Caco-2 (cell line): Measurements from ENCODE around the gene STUB1. TPM values are rescaled to one million over a fixed set of nuclear protein-coding genes. Genes with fewer than 3 reads are reported as not detected.

Source experiments
- Bru-seq: library from RNA; stranded (reverse); fragments of 400-500 nt; gene quantifications from one replicate; lab custom pipeline; 2021; lab: Mats Ljungman, UMichigan
- BruChase-seq, 2 experiments: library from RNA; stranded (reverse); fragments of 400-500 nt; gene quantifications; one replicate each; lab custom pipeline; 2021; lab: Mats Ljungman, UMichigan
- BruUV-seq: library from RNA; stranded (reverse); fragments of 400-500 nt; replicated peaks from 2 replicates; lab custom pipeline; 2021; lab: Mats Ljungman, UMichigan
- CTCF ChIA-PET: fragments of 300-600 bp; sonication (Branson Sonifier 250); formaldehyde crosslinking; loops from one replicate; lab custom pipeline; 2022; ENCODE audit warnings: antibody characterized with exemption; lab: Charles Lee
- POLR2A ChIA-PET: fragments of 300-600 bp; sonication (Branson Sonifier 250); formaldehyde crosslinking; loops from one replicate; lab custom pipeline; 2022; ENCODE audit warnings: antibody characterized with exemption; lab: Charles Lee
- DNase-seq, 2 experiments: peaks; one replicate each; pipeline versions ENCODE4 v3.0.0 to v3.0.0-alpha.2; 2020 to 2022
- H3K27me3 ChIP-seq: replicated peaks from 2 replicates; pipeline ENCODE4 v1.6.0; 2011; ENCODE audit warnings: low read length; ENCODE audit not compliant: control insufficient read depth, insufficient read depth
- H3K36me3 ChIP-seq: 2 replicates; pipeline ENCODE4 v1.5.1; 2011; ENCODE audit warnings: low read length; ENCODE audit not compliant: control insufficient read depth, insufficient read depth
- H3K4me1 ChIP-seq: fragments of 250-450 bp; sonication (Bioruptor Pico); 2 replicates; pipeline ENCODE4 v1.5.1; 2020; ENCODE audit warnings: mild to moderate bottlenecking
- H3K4me3 ChIP-seq: 2 replicates; pipeline ENCODE4 v1.5.1; 2011; ENCODE audit warnings: low read depth, mild to moderate bottlenecking, control low read depth, low read length
- H3K9me3 ChIP-seq: fragments of 250-450 bp; sonication (Bioruptor Pico); 2 replicates; pipeline ENCODE4 v1.5.1; 2020; ENCODE audit warnings: mild to moderate bottlenecking, moderate library complexity
- H3K27ac Mint-ChIP-seq: one replicate; pipeline ENCODE4 v1.8.0; 2022; ENCODE audit warnings: mixed read lengths; ENCODE audit not compliant: unreplicated experiment
- H3K27me3 Mint-ChIP-seq: one replicate; pipeline ENCODE4 v1.8.0; 2022; ENCODE audit warnings: mixed read lengths; ENCODE audit not compliant: insufficient read depth, unreplicated experiment
- H3K36me3 Mint-ChIP-seq: one replicate; pipeline ENCODE4 v1.8.0; 2022; ENCODE audit warnings: mild to moderate bottlenecking, mixed read lengths; ENCODE audit not compliant: insufficient read depth, unreplicated experiment
- H3K4me1 Mint-ChIP-seq: one replicate; pipeline ENCODE4 v1.8.0; 2022; ENCODE audit warnings: low read depth, mixed read lengths; ENCODE audit not compliant: unreplicated experiment
- H3K4me3 Mint-ChIP-seq: one replicate; pipeline ENCODE4 v1.8.0; 2022; ENCODE audit warnings: mild to moderate bottlenecking, moderate library complexity, mixed read lengths; ENCODE audit not compliant: unreplicated experiment
- H3K9me3 Mint-ChIP-seq: one replicate; pipeline ENCODE4 v1.8.0; 2022; ENCODE audit warnings: mixed read lengths; ENCODE audit not compliant: unreplicated experiment
- intact Hi-C: fragments of 100-400 bp; cut with micrococcal nuclease; formaldehyde crosslinking; loops from one replicate; pipeline ENCODE4 v1.10.0; 2022; ENCODE audit not compliant: unreplicated experiment
- long read RNA-seq: library from polyadenylated mRNA; stranded (forward); transcript quantifications from one replicate; pipeline ENCODE4 v2.0.0, GENCODE V29; 2022
- total RNA-seq: library from RNA; stranded (reverse); gene quantifications from 2 replicates; pipeline ENCODE4 v1.2.3, GENCODE V29; 2022
- TF ChIP-seq, protein P1 (sequence below), 2 experiments: fragments of 200-600 bp in 1 of 2; IDR thresholded peaks; 1 replicate in 1 of 2; 2 replicates in 1 of 2; pipeline versions ENCODE4 v1.5.1 to v1.8.0; 2011 to 2022; ENCODE audit warnings: antibody characterized with exemption in 1 of 2, control low read depth in 1 of 2, inconsistent platforms in 1 of 2, low read depth in 1 of 2, low read length in 1 of 2, mild to moderate bottlenecking in 1 of 2, moderate library complexity in 1 of 2; ENCODE audit not compliant: insufficient read depth in 1 of 2, severe bottlenecking in 1 of 2, unreplicated experiment in 1 of 2

STUB1 gene
- total RNA-seq (77.8 and 86.6 TPM in 2 replicates), Bru-seq, nascent RNA (percentile 73 among the genes with signal in this experiment), BruChase-seq, experiment 1, labeled RNA remaining after a 2-hour chase (percentile 87 among the genes with signal in this experiment), BruChase-seq, experiment 2, labeled RNA remaining after a 6-hour chase (percentile 92 among the genes with signal in this experiment)
- long read RNA-seq, transcript STUB1-201 (7 exons, 1,472 nt): major isoform, 138 of 170 reads
- long read RNA-seq, partial matches to known transcripts: 10 of 170 reads
- long read RNA-seq, other reads (novel, unspliced or antisense): 17 of 170 reads

DNA sequence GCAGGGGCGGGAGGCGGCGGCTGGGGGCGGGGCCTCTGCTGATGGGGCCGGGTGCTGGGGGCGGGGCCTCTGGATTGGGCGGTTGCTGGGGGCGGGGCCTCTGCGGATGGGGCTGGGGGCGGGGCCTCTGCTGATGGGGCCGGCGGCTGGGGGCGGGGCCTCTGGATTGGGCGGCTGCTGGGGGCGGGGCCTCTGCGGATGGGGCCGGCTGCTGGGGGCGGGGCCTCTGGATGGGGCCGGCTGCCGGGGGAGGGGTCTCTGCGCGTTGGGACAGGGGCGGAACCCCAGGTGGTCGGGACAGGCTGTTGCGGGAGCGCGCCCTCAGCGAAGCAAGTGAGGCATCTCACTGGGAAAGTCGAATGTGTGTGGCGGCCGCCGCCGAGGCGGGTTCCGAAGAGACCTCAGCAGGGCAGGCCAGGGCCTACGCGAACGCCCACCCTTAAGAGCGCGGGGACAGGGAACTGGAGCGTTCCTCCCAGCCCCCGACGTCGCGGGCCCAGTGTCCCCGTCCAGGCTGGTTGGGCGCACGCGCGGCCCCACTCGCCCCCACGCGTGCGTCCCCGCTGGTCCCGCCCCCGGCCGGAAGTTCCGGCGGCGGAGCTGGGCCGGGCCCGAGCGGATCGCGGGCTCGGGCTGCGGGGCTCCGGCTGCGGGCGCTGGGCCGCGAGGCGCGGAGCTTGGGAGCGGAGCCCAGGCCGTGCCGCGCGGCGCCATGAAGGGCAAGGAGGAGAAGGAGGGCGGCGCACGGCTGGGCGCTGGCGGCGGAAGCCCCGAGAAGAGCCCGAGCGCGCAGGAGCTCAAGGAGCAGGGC, at the start of gene STUB1:
Gene STUB1 (plus strand): TSS at position 597 of the 811 bp plus-strand sequence. CDS start 116 bp downstream, at position 713.
- intact Hi-C loops: no loop called here
- Mint-ChIP-seq H3K36me3 (peaks cover 59% of the 10 kb centered on the region), H3K4me3 (peak within 1 kb of the TSS; percentile 79), H3K4me1 (no peaks in the 10 kb centered on the region), H3K27ac (peak within 1 kb of the TSS; percentile 72), H3K27me3 (no peaks in the 10 kb centered on the region), H3K9me3 (no peaks in the 10 kb centered on the region)
- Histone ChIP-seq H3K4me1 (peaks cover 30% of the 10 kb centered on the region), H3K36me3 (0 out of 2 replicates have a peak, but pooled peaks cover 4% of the 10 kb centered on the region), H3K9me3 (no peaks in the 10 kb centered on the region), H3K4me3 (peak within 1 kb of the TSS; percentile 67), H3K27me3 (no peaks in the 10 kb centered on the region)
- CTCF ChIA-PET: interaction anchor here (0.6 to 0.8 kb wide), 3 partner anchors 9 to 342 kb away, joined by 3 to 5 read pairs (median 3); no protein-coding TSS in a partner anchor
- POLR2A ChIA-PET: interaction anchor here (1.2 to 1.5 kb wide), 2 partner anchors 10 to 15 kb away, joined by 6 to 10 read pairs; partner anchors contain the start of gene WDR24
- BruUV-seq: no TSS peak
- TF ChIP-seq, protein P1, sequence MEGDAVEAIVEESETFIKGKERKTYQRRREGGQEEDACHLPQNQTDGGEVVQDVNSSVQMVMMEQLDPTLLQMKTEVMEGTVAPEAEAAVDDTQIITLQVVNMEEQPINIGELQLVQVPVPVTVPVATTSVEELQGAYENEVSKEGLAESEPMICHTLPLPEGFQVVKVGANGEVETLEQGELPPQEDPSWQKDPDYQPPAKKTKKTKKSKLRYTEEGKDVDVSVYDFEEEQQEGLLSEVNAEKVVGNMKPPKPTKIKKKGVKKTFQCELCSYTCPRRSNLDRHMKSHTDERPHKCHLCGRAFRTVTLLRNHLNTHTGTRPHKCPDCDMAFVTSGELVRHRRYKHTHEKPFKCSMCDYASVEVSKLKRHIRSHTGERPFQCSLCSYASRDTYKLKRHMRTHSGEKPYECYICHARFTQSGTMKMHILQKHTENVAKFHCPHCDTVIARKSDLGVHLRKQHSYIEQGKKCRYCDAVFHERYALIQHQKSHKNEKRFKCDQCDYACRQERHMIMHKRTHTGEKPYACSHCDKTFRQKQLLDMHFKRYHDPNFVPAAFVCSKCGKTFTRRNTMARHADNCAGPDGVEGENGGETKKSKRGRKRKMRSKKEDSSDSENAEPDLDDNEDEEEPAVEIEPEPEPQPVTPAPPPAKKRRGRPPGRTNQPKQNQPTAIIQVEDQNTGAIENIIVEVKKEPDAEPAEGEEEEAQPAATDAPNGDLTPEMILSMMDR (IDR thresholded peaks at IDR 0.05; ENCODE audit: insufficient read depth in 1 of 2, low read depth in 1 of 2, low read length in 1 of 2, severe bottlenecking in 1 of 2, unreplicated experiment in 1 of 2): no peak
- DNase-seq: peak; percentile 90 to 93

DNA sequence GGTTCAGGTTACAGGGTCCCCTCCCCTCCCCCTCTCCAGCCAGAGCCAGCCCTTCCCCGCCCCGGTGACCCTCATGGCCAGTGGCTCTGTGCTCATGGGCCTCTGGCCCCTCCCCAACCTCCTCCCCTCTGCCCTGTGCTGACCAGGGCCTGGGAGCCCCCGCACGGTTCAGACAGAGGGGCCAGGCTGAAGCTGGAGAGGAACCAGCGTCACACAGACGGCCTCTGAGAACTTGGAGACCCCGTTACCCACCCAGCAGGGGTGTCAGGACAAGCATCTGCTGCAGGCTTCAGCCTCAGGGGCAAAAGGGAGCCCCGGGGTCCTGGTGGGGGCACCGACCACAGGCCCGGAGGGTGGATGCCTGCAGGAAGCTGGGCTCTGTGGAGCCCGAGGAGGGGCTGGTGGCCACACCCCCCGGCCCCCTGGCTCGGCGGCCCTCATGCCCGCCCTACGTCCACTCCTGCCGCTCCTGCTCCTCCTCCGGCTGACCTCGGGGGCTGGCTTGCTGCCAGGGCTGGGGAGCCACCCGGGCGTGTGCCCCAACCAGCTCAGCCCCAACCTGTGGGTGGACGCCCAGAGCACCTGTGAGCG, 49.3 kb upstream of the STUB1 start, which contains the start of gene WFIKKN1:
Gene WFIKKN1 (plus strand): TSS at position 171 of the 591 bp plus-strand sequence. CDS start 269 bp downstream, at position 440.
- POLR2A ChIA-PET: no interaction called here
- no peaks in the 10 kb centered on the region for H3K27me3 ChIP-seq
- no peak within 1 kb of the TSS for H3K4me3 ChIP-seq
- H3K27ac Mint-ChIP-seq: no peak within 1 kb of the TSS
- intact Hi-C loops: no loop called here
- CTCF ChIA-PET: interaction anchor here (0.5 kb wide), 1 partner anchor 37 kb away, joined by 5 read pairs; no protein-coding TSS in a partner anchor
- TF ChIP-seq, protein P1 (IDR thresholded peaks at IDR 0.05; ENCODE audit: insufficient read depth in 1 of 2, low read depth in 1 of 2, low read length in 1 of 2, severe bottlenecking in 1 of 2, unreplicated experiment in 1 of 2): no peak
- H3K9me3 ChIP-seq: no peaks in the 10 kb centered on the region
- peaks cover 6% of the 10 kb centered on the region; the same call in 1 of the 2 replicates for H3K4me1 ChIP-seq
- H3K4me3 Mint-ChIP-seq: no peak within 1 kb of the TSS
- no peaks in the 10 kb centered on the region for H3K4me1 Mint-ChIP-seq
- BruUV-seq: no TSS peak
- no peaks in the 10 kb centered on the region for H3K27me3 Mint-ChIP-seq
- no peaks in the 10 kb centered on the region for H3K9me3 Mint-ChIP-seq
- H3K36me3 Mint-ChIP-seq: peaks cover 27% of the 10 kb centered on the region
- DNase-seq: no peak
- H3K36me3 ChIP-seq: no peaks in the 10 kb centered on the region
